ENCODE measurements around the gene TNNT3. TPM values are rescaled to one million over a fixed set of nuclear protein-coding genes. Genes with fewer than 3 reads are reported as not detected.
A peak's percentile ranks its signal among the peaks of the same experiment; 100 is the strongest.

Gene TNNT3
- total RNA-seq, 1 donor from 2014 or later, result 3.5 TPM

GRCh38 chr11:1913271-1914060 lies 6.0 kb upstream of the TNNT3 start:
- no peak for TF ChIP-seq CTCF (IDR thresholded peaks at IDR 0.05)
- H3K9me3 Mint-ChIP-seq, result no peaks in the 10 kb centered on the region
- ChIA-PET POLR2A (interaction anchor here (0.6 kb wide), 1 partner anchor 94 kb away, joined by 4 read pairs; no protein-coding TSS in a partner anchor), CTCF (interaction anchor here (0.9 kb wide), 1 partner anchor 16 kb away, joined by 3 read pairs; no protein-coding TSS in a partner anchor)
- H3K27ac Mint-ChIP-seq, result no peak overlapping the region
- H3K4me1 Mint-ChIP-seq, result peaks cover 13% of the 10 kb centered on the region
- no peaks in the 10 kb centered on the region for H3K36me3 Mint-ChIP-seq (ENCODE audit: low read depth)
- DNase-seq (no peak), ATAC-seq (ENCODE audit: low read depth) (no peak)
- H3K27me3 Mint-ChIP-seq, result peaks cover 15% of the 10 kb centered on the region
- H3K4me3 Mint-ChIP-seq, result no peak overlapping the region
- intact Hi-C loops (cut with micrococcal nuclease), result no loop called here

- Mint-ChIP-seq H3K4me1 (peaks cover 13% of the 10 kb centered on the region), H3K27ac (no peak overlapping the region), H3K36me3 (ENCODE audit: low read depth) (no peaks in the 10 kb centered on the region), H3K4me3 (no peak overlapping the region), H3K9me3 (no peaks in the 10 kb centered on the region), H3K27me3 (peaks cover 16% of the 10 kb centered on the region)
- ChIA-PET POLR2A (no interaction called here), CTCF (no interaction called here)
- ATAC-seq (ENCODE audit: low read depth), result no peak
- no peak for DNase-seq
- intact Hi-C loops (cut with micrococcal nuclease), result loop anchor here (1.0 to 5.0 kb wide), 3 partner anchors 24 to 63 kb away; partner anchors contain the start of gene LSP1
- no peak for TF ChIP-seq CTCF (IDR thresholded peaks at IDR 0.05)
These were observed 3.7 kb upstream of the TNNT3 start for GRCh38 chr11:1915795-1916131.

GRCh38 chr11:1916132-1916985 lies 3.1 kb upstream of the TNNT3 start:
- TF ChIP-seq CTCF (IDR thresholded peaks at IDR 0.05), result no peak
- DNase-seq (no peak), ATAC-seq (ENCODE audit: low read depth) (peak; percentile 58)
- H3K27me3 Mint-ChIP-seq, result peaks cover 16% of the 10 kb centered on the region
- no peak overlapping the region for H3K27ac Mint-ChIP-seq
- H3K4me3 Mint-ChIP-seq, result no peak overlapping the region
- CTCF ChIA-PET, result interaction anchor here (0.8 to 1.7 kb wide), 2 partner anchors 34 to 84 kb away, joined by 3 to 9 read pairs; no protein-coding TSS in a partner anchor
- H3K9me3 Mint-ChIP-seq, result no peaks in the 10 kb centered on the region
- peaks cover 13% of the 10 kb centered on the region for H3K4me1 Mint-ChIP-seq
- POLR2A ChIA-PET, result interaction anchor here (0.7 to 2.0 kb wide), 5 partner anchors 25 to 77 kb away, joined by 3 to 13 read pairs (median 5); partner anchors contain the start of gene PRR33
- H3K36me3 Mint-ChIP-seq (ENCODE audit: low read depth), result no peaks in the 10 kb centered on the region
- intact Hi-C loops (cut with micrococcal nuclease), result loop anchor here (5.0 kb wide), 2 partner anchors 34 to 64 kb away; partner anchors contain the start of gene LSP1

- H3K27me3 Mint-ChIP-seq, result peaks cover 18% of the 10 kb centered on the region
- peaks cover 13% of the 10 kb centered on the region for H3K4me1 Mint-ChIP-seq
- CTCF ChIA-PET, result interaction anchor here (0.8 to 1.7 kb wide), 4 partner anchors 25 to 84 kb away, joined by 3 to 9 read pairs (median 4); partner anchors contain the start of gene PRR33
- POLR2A ChIA-PET, result interaction anchor here (0.7 to 2.0 kb wide), 7 partner anchors 25 to 78 kb away, joined by 3 to 13 read pairs (median 5); partner anchors contain the start of gene PRR33
- no peaks in the 10 kb centered on the region for H3K9me3 Mint-ChIP-seq
- intact Hi-C loops (cut with micrococcal nuclease), result loop anchor here (5.0 kb wide), 2 partner anchors 35 to 65 kb away; partner anchors contain the start of gene LSP1
- TF ChIP-seq CTCF (IDR thresholded peaks at IDR 0.05), result no peak
- no peak overlapping the region for H3K27ac Mint-ChIP-seq
- DNase-seq, result no peak
- H3K4me3 Mint-ChIP-seq, result no peak overlapping the region
- no peaks in the 10 kb centered on the region for H3K36me3 Mint-ChIP-seq (ENCODE audit: low read depth)
- peak; percentile 14 for ATAC-seq (ENCODE audit: low read depth)
These were observed 2.4 kb upstream of the TNNT3 start for GRCh38 chr11:1916986-1917522.

Measured in activated B cell treated with CpG ODN at 0.5 μM for 24 hours (primary cell).